Tibial nerve (tissue), 3 donors: Measurements from ENCODE around the gene KLHDC10.

Experiments
- CTCF ChIP-seq, 5 experiments: fragments of 200-600 bp in 3 of 5; fragments of 450-650 bp in 2 of 5; sonication (generic) in 3 of 5; IDR thresholded peaks; one replicate each; pipeline ENCODE4 v1.5.1; 2016 to 2019; ENCODE audit warnings: antibody characterized with exemption in 5 of 5, mild to moderate bottlenecking in 3 of 5, moderate library complexity in 2 of 5
- POLR2A ChIP-seq, 2 donors: fragments of 450-650 bp; IDR thresholded peaks; one replicate each; pipeline ENCODE4 v1.6.1; 2017; ENCODE audit warnings: antibody characterized with exemption in 2 of 2, mild to moderate bottlenecking in 2 of 2, moderate library complexity in 2 of 2

- TF ChIP-seq CTCF (IDR thresholded peaks at IDR 0.05), result no peak
- TF ChIP-seq POLR2A (IDR thresholded peaks at IDR 0.05), result no peak
Observed at GRCh38 chr7:130135208-130136205, 65.2 kb downstream of the KLHDC10 start.
